Calu3 (cell line): ENCODE data around the gene TLK1. TPM values are rescaled to one million over a fixed set of nuclear protein-coding genes. Genes with fewer than 3 reads are reported as not detected.

Experiments
- BruUV-seq: library from RNA; stranded (reverse); fragments of 400-500 nt; replicated peaks from 2 replicates; lab custom pipeline; 2021; lab: Mats Ljungman, UMichigan
- CTCF ChIA-PET: fragments of 300-600 bp; sonication (Branson Sonifier 250); formaldehyde crosslinking; loops from one replicate; lab custom pipeline; 2022; ENCODE audit warnings: antibody characterized with exemption; lab: Charles Lee
- DNase-seq: peaks from one replicate; pipeline ENCODE4 v3.0.0; 2022
- H3K27ac Mint-ChIP-seq: one replicate; pipeline ENCODE4 v1.8.0; 2022; ENCODE audit warnings: mixed read lengths; ENCODE audit not compliant: unreplicated experiment
- H3K27me3 Mint-ChIP-seq: one replicate; pipeline ENCODE4 v1.8.0; 2022; ENCODE audit warnings: mixed read lengths; ENCODE audit not compliant: unreplicated experiment
- H3K36me3 Mint-ChIP-seq: one replicate; pipeline ENCODE4 v1.8.0; 2022; ENCODE audit warnings: mild to moderate bottlenecking, moderate library complexity, mixed read lengths; ENCODE audit not compliant: insufficient read depth, unreplicated experiment
- H3K4me1 Mint-ChIP-seq: one replicate; pipeline ENCODE4 v1.8.0; 2022; ENCODE audit warnings: mild to moderate bottlenecking, low read depth, mixed read lengths; ENCODE audit not compliant: unreplicated experiment
- H3K4me3 Mint-ChIP-seq: one replicate; pipeline ENCODE4 v1.8.0; 2022; ENCODE audit warnings: mild to moderate bottlenecking, low read depth, moderate library complexity, mixed read lengths; ENCODE audit not compliant: unreplicated experiment
- H3K9me3 Mint-ChIP-seq: one replicate; pipeline ENCODE4 v1.8.0; 2022; ENCODE audit warnings: low read depth, mixed read lengths; ENCODE audit not compliant: unreplicated experiment
- intact Hi-C: fragments of 100-400 bp; cut with micrococcal nuclease; formaldehyde crosslinking; loops from one replicate; pipeline ENCODE4 v1.10.0; 2022; ENCODE audit not compliant: unreplicated experiment
- total RNA-seq: library from RNA; stranded (reverse); gene quantifications from 2 replicates; pipeline ENCODE4 v1.2.3, GENCODE V29; 2022
- TF ChIP-seq, protein P1 (sequence below): fragments of 200-600 bp; IDR thresholded peaks from one replicate; pipeline ENCODE4 v1.8.0; 2022; ENCODE audit warnings: antibody characterized with exemption; ENCODE audit not compliant: unreplicated experiment

TLK1 gene
- total RNA-seq, 1 experiment from 2014 or later, result 64.7 TPM

DNA sequence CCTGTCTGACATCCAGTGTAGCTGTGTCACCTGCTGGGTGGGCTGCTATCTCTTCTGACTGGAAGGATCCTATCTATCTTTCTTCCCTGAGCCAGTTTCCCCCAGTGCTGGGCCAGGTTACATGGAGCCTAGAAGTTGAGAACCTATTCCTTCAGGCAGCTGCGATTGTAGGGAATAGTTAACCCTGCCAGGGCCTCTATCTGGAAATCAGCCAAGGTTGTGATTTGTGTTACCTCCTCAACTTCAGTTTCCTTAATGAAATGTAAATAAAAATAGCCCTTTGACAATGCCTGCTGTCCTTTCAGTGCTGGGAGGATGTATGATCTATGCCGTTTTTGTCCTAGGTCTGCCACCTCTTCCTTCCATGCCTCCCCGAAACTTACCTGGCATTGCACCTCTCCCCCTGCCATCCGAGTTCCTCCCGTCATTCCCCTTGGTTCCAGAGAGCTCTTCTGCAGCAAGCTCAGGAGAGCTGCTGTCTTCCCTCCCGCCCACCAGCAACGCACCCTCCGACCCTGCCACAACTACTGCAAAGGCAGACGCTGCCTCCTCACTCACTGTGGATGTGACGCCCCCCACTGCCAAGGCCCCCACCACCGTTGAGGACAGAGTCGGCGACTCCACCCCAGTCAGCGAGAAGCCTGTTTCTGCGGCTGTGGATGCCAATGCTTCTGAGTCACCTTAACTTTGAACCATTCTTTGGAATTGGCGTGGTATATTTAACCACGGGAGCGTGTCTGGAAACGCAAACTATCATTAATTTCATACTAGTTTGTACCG is 195.1 kb downstream of the TLK1 start:
- Mint-ChIP-seq H3K9me3 (no peaks in the 10 kb centered on the region), H3K4me1 (peaks cover 9% of the 10 kb centered on the region), H3K4me3 (no peak overlapping the region), H3K27ac (peak overlapping the region; percentile 49), H3K36me3 (peaks cover 80% of the 10 kb centered on the region), H3K27me3 (no peaks in the 10 kb centered on the region)
- BruUV-seq, result no TSS peak
- TF ChIP-seq, protein P1, sequence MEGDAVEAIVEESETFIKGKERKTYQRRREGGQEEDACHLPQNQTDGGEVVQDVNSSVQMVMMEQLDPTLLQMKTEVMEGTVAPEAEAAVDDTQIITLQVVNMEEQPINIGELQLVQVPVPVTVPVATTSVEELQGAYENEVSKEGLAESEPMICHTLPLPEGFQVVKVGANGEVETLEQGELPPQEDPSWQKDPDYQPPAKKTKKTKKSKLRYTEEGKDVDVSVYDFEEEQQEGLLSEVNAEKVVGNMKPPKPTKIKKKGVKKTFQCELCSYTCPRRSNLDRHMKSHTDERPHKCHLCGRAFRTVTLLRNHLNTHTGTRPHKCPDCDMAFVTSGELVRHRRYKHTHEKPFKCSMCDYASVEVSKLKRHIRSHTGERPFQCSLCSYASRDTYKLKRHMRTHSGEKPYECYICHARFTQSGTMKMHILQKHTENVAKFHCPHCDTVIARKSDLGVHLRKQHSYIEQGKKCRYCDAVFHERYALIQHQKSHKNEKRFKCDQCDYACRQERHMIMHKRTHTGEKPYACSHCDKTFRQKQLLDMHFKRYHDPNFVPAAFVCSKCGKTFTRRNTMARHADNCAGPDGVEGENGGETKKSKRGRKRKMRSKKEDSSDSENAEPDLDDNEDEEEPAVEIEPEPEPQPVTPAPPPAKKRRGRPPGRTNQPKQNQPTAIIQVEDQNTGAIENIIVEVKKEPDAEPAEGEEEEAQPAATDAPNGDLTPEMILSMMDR, result no peak
- intact Hi-C loops, result no loop called here
- DNase-seq, result no peak
- CTCF ChIA-PET, result no interaction called here

- TF ChIP-seq, protein P1, result no peak
- peaks cover 9% of the 10 kb centered on the region for H3K4me1 Mint-ChIP-seq
- CTCF ChIA-PET, result no interaction called here
- peaks cover 85% of the 10 kb centered on the region for H3K36me3 Mint-ChIP-seq
- no peaks in the 10 kb centered on the region for H3K9me3 Mint-ChIP-seq
- no peak overlapping the region for H3K4me3 Mint-ChIP-seq
- BruUV-seq, result no TSS peak
- H3K27me3 Mint-ChIP-seq, result no peaks in the 10 kb centered on the region
- intact Hi-C loops, result no loop called here
- no peak for DNase-seq
- H3K27ac Mint-ChIP-seq, result no peak overlapping the region
Measured at GRCh38 chr2:170963386-170963785, 197.3 kb downstream of the TLK1 start.

DNA sequence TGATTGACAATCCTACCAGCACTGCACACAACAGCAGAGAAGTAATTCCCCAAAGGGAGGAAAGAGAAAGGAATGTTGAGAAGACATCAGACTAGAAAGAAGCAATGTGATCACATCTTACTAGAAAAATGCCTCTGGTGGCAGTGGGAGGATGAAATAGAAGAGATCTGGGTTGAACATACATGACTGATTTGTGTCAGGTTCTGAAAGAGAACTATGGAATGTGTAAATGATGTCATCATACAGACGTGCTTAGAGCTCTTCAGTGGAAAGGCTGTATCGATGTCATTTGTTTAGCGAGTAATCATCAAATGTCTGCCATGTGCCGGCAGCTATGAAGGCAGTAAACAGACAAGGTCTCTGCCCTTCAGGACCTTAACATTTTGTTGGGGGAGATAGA is 206.8 kb downstream of the TLK1 start:
- no peaks in the 10 kb centered on the region for H3K4me1 Mint-ChIP-seq
- TF ChIP-seq, protein P1, result no peak
- H3K4me3 Mint-ChIP-seq, result no peak overlapping the region
- no peaks in the 10 kb centered on the region for H3K9me3 Mint-ChIP-seq
- DNase-seq, result no peak
- peaks cover 74% of the 10 kb centered on the region for H3K36me3 Mint-ChIP-seq
- H3K27me3 Mint-ChIP-seq, result no peaks in the 10 kb centered on the region
- CTCF ChIA-PET, result no interaction called here
- intact Hi-C loops, result no loop called here
- BruUV-seq, result no TSS peak
- H3K27ac Mint-ChIP-seq, result no peak overlapping the region

- no peak overlapping the region for H3K4me3 Mint-ChIP-seq
- no peak overlapping the region for H3K27ac Mint-ChIP-seq
- CTCF ChIA-PET, result no interaction called here
- no TSS peak for BruUV-seq
- H3K4me1 Mint-ChIP-seq, result no peaks in the 10 kb centered on the region
- H3K9me3 Mint-ChIP-seq, result no peaks in the 10 kb centered on the region
- H3K36me3 Mint-ChIP-seq, result peaks cover 48% of the 10 kb centered on the region
- intact Hi-C loops, result no loop called here
- TF ChIP-seq, protein P1, result no peak
- no peaks in the 10 kb centered on the region for H3K27me3 Mint-ChIP-seq
- DNase-seq, result no peak
Measured at GRCh38 chr2:170950221-170950761, 210.4 kb downstream of the TLK1 start.
